GM20000 (cell line): Measurements from ENCODE around the gene ACD.

Experiments
- DNase-seq: peaks from one replicate; pipeline ENCODE4 v3.0.0; 2012; ENCODE audit warnings: low spot score
- CTCF ChIP-seq: IDR thresholded peaks from 2 replicates; pipeline ENCODE4 v1.5.1; 2012; ENCODE audit warnings: mild to moderate bottlenecking, control low read depth; ENCODE audit errors: extremely low read depth, missing control alignments

The ACD gene

DNA sequence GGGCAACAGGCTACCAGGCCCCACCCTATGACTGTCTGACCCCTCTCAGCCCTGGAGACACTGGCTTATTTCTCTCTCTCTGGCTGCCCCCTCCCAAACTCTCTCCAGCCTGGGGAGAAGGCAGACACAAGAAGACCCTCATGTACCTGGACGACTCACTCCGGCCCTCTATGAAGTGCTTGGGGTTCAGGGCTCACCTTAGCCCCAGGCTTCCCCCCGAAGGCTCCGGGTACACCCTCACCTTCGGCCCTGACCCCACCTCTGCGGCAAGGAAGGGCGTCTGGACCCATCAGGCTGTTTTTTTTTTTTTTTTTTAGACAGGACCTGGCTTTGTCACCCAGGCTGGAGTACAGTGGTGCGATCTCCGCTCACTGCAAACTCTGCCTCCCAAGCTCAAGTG is 16.0 kb downstream of the ACD start:
- peak; percentile 32 for DNase-seq
- TF ChIP-seq CTCF: no peak

- no peak for TF ChIP-seq CTCF
- DNase-seq: no peak
Measured at GRCh38 chr16:67641779-67642708, 18.0 kb downstream of the ACD start.

GRCh38 chr16:67637625-67638024 is 22.4 kb downstream of the ACD start:
- no peak for DNase-seq
- no peak for TF ChIP-seq CTCF

DNA sequence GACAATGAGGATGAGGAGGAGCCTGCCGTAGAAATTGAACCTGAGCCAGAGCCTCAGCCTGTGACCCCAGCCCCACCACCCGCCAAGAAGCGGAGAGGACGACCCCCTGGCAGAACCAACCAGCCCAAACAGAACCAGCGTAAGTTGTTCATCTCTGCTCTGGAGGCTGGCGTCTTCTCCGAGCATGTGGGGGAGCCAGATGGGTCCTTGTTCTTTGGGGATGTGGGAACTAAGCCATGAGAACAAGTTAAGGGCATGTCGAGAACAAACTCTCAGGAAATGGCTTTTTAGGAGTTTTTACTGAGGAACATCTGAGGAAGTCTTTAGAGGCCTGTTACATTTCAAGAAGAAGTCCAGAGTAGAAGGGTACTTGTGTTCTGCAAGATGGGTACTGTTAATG is 23.3 kb downstream of the ACD start:
- TF ChIP-seq CTCF: no peak
- DNase-seq: no peak

DNA sequence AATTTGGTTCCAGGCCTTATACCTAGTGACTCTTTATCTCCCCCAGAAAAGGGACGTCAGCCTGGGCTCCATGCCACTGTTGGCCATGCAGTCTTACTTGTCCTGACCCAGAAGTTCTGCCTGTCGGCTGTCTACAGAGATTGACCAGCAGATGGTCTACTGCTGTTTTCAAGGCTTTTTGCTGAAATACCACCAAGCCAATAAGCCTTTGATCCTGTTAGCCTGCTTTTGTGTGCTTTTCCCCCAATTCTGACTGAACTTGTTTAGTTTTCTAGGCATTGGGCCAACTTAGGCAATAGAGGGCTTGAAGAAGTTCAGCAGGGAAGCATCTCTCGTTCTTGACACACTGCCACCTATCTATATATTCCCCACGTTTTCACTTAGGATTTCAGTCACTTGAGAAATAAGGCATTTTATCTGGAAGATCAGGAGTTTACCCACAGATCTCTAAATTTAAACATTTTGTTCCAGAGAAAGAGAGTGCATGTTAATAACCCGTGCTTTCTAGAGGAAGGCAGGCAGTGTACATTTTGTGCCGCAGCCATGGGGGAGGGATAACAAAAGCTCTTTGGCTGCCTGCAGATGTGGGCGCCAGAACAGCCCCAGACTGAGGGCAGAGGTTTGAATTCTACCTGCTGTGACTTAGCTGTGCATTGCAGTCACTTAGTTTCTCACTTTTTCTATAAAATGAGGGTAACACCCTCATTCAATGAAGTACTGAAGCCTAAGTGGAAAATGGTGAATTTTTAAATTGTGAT is 27.5 kb downstream of the ACD start:
- DNase-seq: no peak
- no peak for TF ChIP-seq CTCF

GRCh38 chr16:67628216-67628615 is 31.8 kb downstream of the ACD start:
- TF ChIP-seq CTCF: no peak
- no peak for DNase-seq

- no peak for DNase-seq
- TF ChIP-seq CTCF: no peak
Measured at GRCh38 chr16:67613808-67614207, 46.3 kb downstream of the ACD start.
